ENCODE results near the gene LIX1. TPM values are rescaled to one million over a fixed set of nuclear protein-coding genes. Genes with fewer than 3 reads are reported as not detected.

LIX1 gene
- total RNA-seq, 8 experiments from 2014 or later = 0.14 to 56.2 (median 1.1) TPM

- in situ Hi-C loops (cut with MboI; ENCODE audit: low pct_unique_long_range_greater_than_20kb in 2 of 9, low sequenced_read_pairs in 9 of 9, unreplicated experiment in 9 of 9) = no loop called here
- WGBS, 10 experiments = 60 to 100% (median 86%) methylated on average over 1 to 3 of the region's 8 CpGs; no CpG with 5 or more reads in 4 of the 10 experiments
- Histone ChIP-seq H3K4me1 (replicated peaks in 1 of 2) (no peaks in the 10 kb centered on the region), H3K27ac (no peak overlapping the region), H3K4me3 (no peak overlapping the region)
- ATAC-seq (replicated peaks in 6 of 8) = no peak
Measured at GRCh38 chr5:97062046-97062445, 80.4 kb downstream of the LIX1 start.

GRCh38 chr5:97056263-97056662 lies 86.1 kb downstream of the LIX1 start:
- Histone ChIP-seq H3K4me1 (replicated peaks in 1 of 2) (no peaks in the 10 kb centered on the region), H3K27ac (no peak overlapping the region), H3K4me3 (no peak overlapping the region)
- in situ Hi-C loops (cut with MboI; ENCODE audit: low pct_unique_long_range_greater_than_20kb in 2 of 9, low sequenced_read_pairs in 9 of 9, unreplicated experiment in 9 of 9) = no loop called here
- no peak for ATAC-seq (replicated peaks in 6 of 8)
- WGBS, 10 experiments = 59 to 100% (median 89%) methylated on average over 1 of the region's 1 CpG

- H3K4me3 ChIP-seq = no peak overlapping the region
- H3K4me1 ChIP-seq (replicated peaks in 1 of 2) = no peaks in the 10 kb centered on the region
- in situ Hi-C loops (cut with MboI; ENCODE audit: low pct_unique_long_range_greater_than_20kb in 2 of 9, low sequenced_read_pairs in 9 of 9, unreplicated experiment in 9 of 9) = loop anchor here in 2 of 9 experiments (5.0 to 25.0 kb wide), 2 partner anchors 88 to 93 kb away; partner anchors contain the start of gene LIX1 (in 2 of the 2)
- no peak overlapping the region for H3K27ac ChIP-seq
- 64 to 100% (median 83%) methylated on average over 1 to 7 of the region's 7 CpGs for WGBS, 10 experiments
- no peak for ATAC-seq (replicated peaks in 6 of 8)
Measured at GRCh38 chr5:97049175-97049574, 93.2 kb downstream of the LIX1 start.

GRCh38 chr5:97047076-97047475 lies 95.3 kb downstream of the LIX1 start:
- 17 to 100% (median 89%) methylated on average over 1 of the region's 1 CpG; no CpG with 5 or more reads in 5 of the 10 experiments for WGBS, 10 experiments
- in situ Hi-C loops (cut with MboI; ENCODE audit: low pct_unique_long_range_greater_than_20kb in 2 of 9, low sequenced_read_pairs in 9 of 9, unreplicated experiment in 9 of 9) = loop anchor here in 2 of 9 experiments (5.0 to 25.0 kb wide), 2 partner anchors 90 to 95 kb away; partner anchors contain the start of gene LIX1 (in 2 of the 2)
- no peak overlapping the region for H3K4me3 ChIP-seq
- no peak for ATAC-seq (replicated peaks in 6 of 8)
- H3K27ac ChIP-seq = no peak overlapping the region
- no peaks in the 10 kb centered on the region for H3K4me1 ChIP-seq (replicated peaks in 1 of 2)

DNA sequence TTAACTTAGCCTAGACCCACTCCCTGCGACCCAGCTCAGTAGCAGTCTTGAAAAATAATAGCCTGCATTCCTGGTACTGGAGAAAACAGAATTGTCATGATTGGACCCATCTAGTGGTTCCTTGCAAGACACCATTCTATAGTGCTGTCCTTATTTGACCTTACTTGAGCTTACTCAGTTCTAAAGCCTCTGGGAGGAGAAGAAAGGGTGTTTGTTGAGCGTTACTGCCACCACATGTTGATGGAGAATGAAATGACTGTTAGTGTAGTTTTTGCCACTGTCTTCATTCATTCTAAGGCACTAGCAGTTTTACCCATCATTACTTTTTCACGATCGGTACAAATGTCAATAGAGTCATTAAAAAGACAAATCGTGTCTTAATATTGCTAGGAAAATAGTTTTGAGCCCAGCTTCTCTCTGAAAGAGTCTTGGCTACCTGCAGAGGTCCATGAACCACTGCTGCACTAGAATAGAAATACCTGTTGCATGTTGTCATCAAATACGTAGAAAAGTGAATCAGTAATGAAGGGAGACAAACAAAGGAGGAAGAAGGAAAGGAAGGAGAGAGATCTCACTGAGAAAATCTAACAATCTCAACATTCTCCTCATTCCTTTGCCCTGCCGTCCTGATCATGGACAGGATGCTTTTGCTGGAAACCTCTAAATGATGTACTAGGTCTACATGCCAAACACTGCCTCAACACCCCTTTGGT lies 96.0 kb downstream of the LIX1 start:
- ATAC-seq (replicated peaks in 6 of 8) = no peak
- in situ Hi-C loops (cut with MboI; ENCODE audit: low pct_unique_long_range_greater_than_20kb in 2 of 9, low sequenced_read_pairs in 9 of 9, unreplicated experiment in 9 of 9) = loop anchor here in 2 of 9 experiments (5.0 to 25.0 kb wide), 2 partner anchors 91 to 96 kb away; partner anchors contain the start of gene LIX1 (in 2 of the 2)
- H3K27ac ChIP-seq = no peak overlapping the region
- H3K4me3 ChIP-seq = no peak overlapping the region
- H3K4me1 ChIP-seq (replicated peaks in 1 of 2) = no peaks in the 10 kb centered on the region
- 57 to 100% (median 83%) methylated on average over 3 to 7 of the region's 7 CpGs; no CpG with 5 or more reads in 1 of the 10 experiments for WGBS, 10 experiments

- in situ Hi-C loops (cut with MboI; ENCODE audit: low pct_unique_long_range_greater_than_20kb in 2 of 9, low sequenced_read_pairs in 9 of 9, unreplicated experiment in 9 of 9) = loop anchor here in 1 of 9 experiments (25.0 kb wide), 1 partner anchor 93 kb away; the partner anchor contains the start of gene LIX1
- 0 to 100% (median 80%) methylated on average over 1 to 2 of the region's 2 CpGs; no CpG with 5 or more reads in 3 of the 10 experiments for WGBS, 10 experiments
- no peak overlapping the region for H3K27ac ChIP-seq
- H3K4me3 ChIP-seq = no peak overlapping the region
- H3K4me1 ChIP-seq (replicated peaks in 1 of 2) = peaks cover 0 to under 1% of the 10 kb centered on the region in 2 donors
- peak in 4 of 8 experiments; percentile 35 to 90 (median 82) for ATAC-seq (replicated peaks in 6 of 8)
Measured at GRCh38 chr5:97044052-97044451, 98.4 kb downstream of the LIX1 start.

GRCh38 chr5:97043511-97043910 lies 98.9 kb downstream of the LIX1 start:
- Histone ChIP-seq H3K4me3 (no peak overlapping the region), H3K27ac (no peak overlapping the region), H3K4me1 (replicated peaks in 1 of 2) (peaks cover 0 to 6% of the 10 kb centered on the region in 2 donors)
- in situ Hi-C loops (cut with MboI; ENCODE audit: low pct_unique_long_range_greater_than_20kb in 2 of 9, low sequenced_read_pairs in 9 of 9, unreplicated experiment in 9 of 9) = loop anchor here in 1 of 9 experiments (25.0 kb wide), 1 partner anchor 94 kb away; the partner anchor contains the start of gene LIX1
- WGBS, 10 experiments = 0 to 100% (median 84%) methylated on average over 1 to 3 of the region's 3 CpGs; no CpG with 5 or more reads in 4 of the 10 experiments
- ATAC-seq (replicated peaks in 6 of 8) = no peak

DNA sequence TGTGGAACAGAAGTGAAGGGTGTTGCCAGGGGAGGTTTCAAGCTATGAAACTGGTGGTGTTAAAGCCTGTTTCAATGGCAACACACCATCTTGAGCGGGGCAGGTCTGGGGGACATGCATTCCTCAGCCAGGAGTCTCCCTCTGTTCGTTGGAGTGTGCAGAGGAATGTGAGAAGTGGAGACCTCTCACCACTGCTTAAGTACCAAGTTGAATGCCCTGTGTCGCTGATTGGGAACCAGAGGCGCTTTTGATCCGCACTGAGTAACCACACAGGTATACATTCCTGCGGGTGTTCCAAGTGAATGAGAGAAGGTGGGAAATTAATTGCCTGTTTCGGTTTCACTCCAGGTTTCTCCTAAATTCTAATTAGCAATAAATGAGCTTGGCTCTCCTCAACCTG lies 99.4 kb downstream of the LIX1 start:
- Histone ChIP-seq H3K4me1 (replicated peaks in 1 of 2) (peaks cover 0 to 6% of the 10 kb centered on the region in 2 donors), H3K4me3 (no peak overlapping the region), H3K27ac (no peak overlapping the region)
- ATAC-seq (replicated peaks in 6 of 8) = peak in 1 of 8 experiments; percentile 24
- WGBS, 10 experiments = 75 to 100% (median 95%) methylated on average over 1 to 6 of the region's 7 CpGs; no CpG with 5 or more reads in 2 of the 10 experiments
- in situ Hi-C loops (cut with MboI; ENCODE audit: low pct_unique_long_range_greater_than_20kb in 2 of 9, low sequenced_read_pairs in 9 of 9, unreplicated experiment in 9 of 9) = loop anchor here in 1 of 9 experiments (25.0 kb wide), 1 partner anchor 94 kb away; the partner anchor contains the start of gene LIX1

Other genes starting within 250 kb of the LIX1 start
- gene LNPEP, start 206.5 kb downstream of the LIX1 start, total RNA-seq = 10 to 100 TPM; 11.7 to 52.2 (median 18.6) TPM
- 10 to 100 TPM; 20.9 to 50.1 (median 26.5) TPM for gene RIOK2, start 40.6 kb upstream of the LIX1 start, total RNA-seq

Measured in motor neuron (in vitro differentiated cells).